Hepatocyte (in vitro differentiated cells): ENCODE measurements around the gene FCER2.

ENCODE experiments used
- CTCF ChIP-seq: fragments of 200-600 bp; sonication (generic); IDR thresholded peaks from 2 replicates; pipeline ENCODE4 v1.5.1; 2016; ENCODE audit warnings: antibody characterized with exemption, mild to moderate bottlenecking; ENCODE audit not compliant: poor library complexity
- EZH2 ChIP-seq: fragments of 200-600 bp; sonication (generic); IDR thresholded peaks from 2 replicates; pipeline ENCODE4 v1.6.1; 2016; ENCODE audit warnings: antibody characterized with exemption, mild to moderate bottlenecking, borderline replicate concordance
- EZH2phosphoT487 ChIP-seq: fragments of 200-600 bp; sonication (generic); IDR thresholded peaks from one replicate; pipeline ENCODE4 v1.6.1; 2018; ENCODE audit warnings: antibody characterized with exemption, mild to moderate bottlenecking, low read depth, moderate library complexity; ENCODE audit not compliant: unreplicated experiment, severe bottlenecking

GRCh38 chr19:7731218-7731595 lies 29.3 kb upstream of the FCER2 start:
- TF ChIP-seq CTCF (no peak), EZH2phosphoT487 (no peak), EZH2 (no peak)
